Osteocyte (in vitro differentiated cells): ENCODE measurements around the gene DFFB. TPM values are rescaled to one million over a fixed set of nuclear protein-coding genes. Genes with fewer than 3 reads are reported as not detected.

Experiments
- DNase-seq: peaks from one replicate; pipeline ENCODE4 v3.0.0; 2021; ENCODE audit warnings: mixed read lengths; ENCODE audit not compliant: unreplicated experiment; ENCODE audit errors: extremely low spot score
- H3K27ac Mint-ChIP-seq: one replicate; pipeline ENCODE4 v1.8.0; 2021; ENCODE audit warnings: mild to moderate bottlenecking, mixed read lengths; ENCODE audit not compliant: unreplicated experiment
- H3K27me3 Mint-ChIP-seq: one replicate; pipeline ENCODE4 v1.8.0; 2021; ENCODE audit warnings: mixed read lengths; ENCODE audit not compliant: unreplicated experiment
- H3K36me3 Mint-ChIP-seq: one replicate; pipeline ENCODE4 v1.8.0; 2021; ENCODE audit warnings: mixed read lengths; ENCODE audit not compliant: unreplicated experiment
- H3K4me1 Mint-ChIP-seq: one replicate; pipeline ENCODE4 v1.8.0; 2021; ENCODE audit warnings: mixed read lengths; ENCODE audit not compliant: unreplicated experiment
- H3K4me3 Mint-ChIP-seq: one replicate; pipeline ENCODE4 v1.8.0; 2021; ENCODE audit warnings: mild to moderate bottlenecking, moderate library complexity, mixed read lengths; ENCODE audit not compliant: unreplicated experiment
- H3K9me3 Mint-ChIP-seq: one replicate; pipeline ENCODE4 v1.8.0; 2021; ENCODE audit warnings: mixed read lengths; ENCODE audit not compliant: unreplicated experiment
- total RNA-seq: library from RNA; stranded (reverse); gene quantifications from 2 replicates; pipeline ENCODE4 v1.2.1, GENCODE V29; 2021
- TF ChIP-seq, protein P1 (sequence below): fragments of 200-600 bp; sonication (generic); IDR thresholded peaks from 2 replicates; pipeline ENCODE4 v1.5.0; 2021; ENCODE audit warnings: antibody characterized with exemption, mild to moderate bottlenecking, moderate library complexity

Gene DFFB
- total RNA-seq, 1 donor from 2014 or later = 11.0 TPM

DNA sequence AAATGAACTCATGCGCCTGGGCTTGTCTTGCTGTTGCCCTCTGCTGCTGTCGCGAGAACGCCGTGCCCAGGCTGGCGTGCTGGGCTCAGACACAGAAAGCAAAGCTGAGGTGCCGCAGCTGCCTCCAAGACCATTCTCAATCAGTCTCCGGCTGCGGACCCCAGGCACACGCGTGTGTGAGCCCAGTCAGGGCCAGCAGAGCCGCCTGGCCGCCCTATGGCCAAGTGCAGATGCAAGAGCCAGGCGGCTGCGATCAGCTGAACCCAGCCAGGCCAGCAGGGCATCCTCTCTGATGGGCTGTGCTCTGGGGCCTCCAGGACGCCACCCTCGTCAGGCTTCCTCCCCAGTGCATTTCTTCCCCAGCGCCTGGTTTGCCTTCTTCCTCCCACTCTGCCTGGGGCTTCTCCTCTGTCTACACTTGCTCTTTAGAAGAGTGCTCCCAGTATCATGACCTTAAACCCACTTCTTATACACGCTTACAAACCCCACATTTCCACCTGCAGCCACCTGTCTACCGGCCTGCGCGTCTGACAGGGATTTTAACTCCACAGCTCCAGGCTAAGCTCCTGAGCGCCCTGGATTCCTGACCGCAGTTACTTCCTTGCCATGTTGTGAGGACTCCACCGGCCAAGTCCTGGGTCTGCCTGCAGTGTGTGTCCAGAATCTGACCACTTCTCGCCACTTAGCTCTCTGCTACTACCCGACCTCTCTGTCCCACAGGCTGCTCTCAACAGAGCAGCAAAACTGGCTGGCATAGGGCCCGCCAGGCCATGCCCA lies 39.3 kb upstream of the DFFB start:
- DNase-seq = no peak
- Mint-ChIP-seq H3K27me3 (no peaks in the 10 kb centered on the region), H3K27ac (no peak overlapping the region), H3K4me3 (no peak overlapping the region), H3K9me3 (no peaks in the 10 kb centered on the region), H3K36me3 (peaks cover 34% of the 10 kb centered on the region), H3K4me1 (peaks cover 16% of the 10 kb centered on the region)
- TF ChIP-seq, protein P1, sequence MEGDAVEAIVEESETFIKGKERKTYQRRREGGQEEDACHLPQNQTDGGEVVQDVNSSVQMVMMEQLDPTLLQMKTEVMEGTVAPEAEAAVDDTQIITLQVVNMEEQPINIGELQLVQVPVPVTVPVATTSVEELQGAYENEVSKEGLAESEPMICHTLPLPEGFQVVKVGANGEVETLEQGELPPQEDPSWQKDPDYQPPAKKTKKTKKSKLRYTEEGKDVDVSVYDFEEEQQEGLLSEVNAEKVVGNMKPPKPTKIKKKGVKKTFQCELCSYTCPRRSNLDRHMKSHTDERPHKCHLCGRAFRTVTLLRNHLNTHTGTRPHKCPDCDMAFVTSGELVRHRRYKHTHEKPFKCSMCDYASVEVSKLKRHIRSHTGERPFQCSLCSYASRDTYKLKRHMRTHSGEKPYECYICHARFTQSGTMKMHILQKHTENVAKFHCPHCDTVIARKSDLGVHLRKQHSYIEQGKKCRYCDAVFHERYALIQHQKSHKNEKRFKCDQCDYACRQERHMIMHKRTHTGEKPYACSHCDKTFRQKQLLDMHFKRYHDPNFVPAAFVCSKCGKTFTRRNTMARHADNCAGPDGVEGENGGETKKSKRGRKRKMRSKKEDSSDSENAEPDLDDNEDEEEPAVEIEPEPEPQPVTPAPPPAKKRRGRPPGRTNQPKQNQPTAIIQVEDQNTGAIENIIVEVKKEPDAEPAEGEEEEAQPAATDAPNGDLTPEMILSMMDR = no peak

DNA sequence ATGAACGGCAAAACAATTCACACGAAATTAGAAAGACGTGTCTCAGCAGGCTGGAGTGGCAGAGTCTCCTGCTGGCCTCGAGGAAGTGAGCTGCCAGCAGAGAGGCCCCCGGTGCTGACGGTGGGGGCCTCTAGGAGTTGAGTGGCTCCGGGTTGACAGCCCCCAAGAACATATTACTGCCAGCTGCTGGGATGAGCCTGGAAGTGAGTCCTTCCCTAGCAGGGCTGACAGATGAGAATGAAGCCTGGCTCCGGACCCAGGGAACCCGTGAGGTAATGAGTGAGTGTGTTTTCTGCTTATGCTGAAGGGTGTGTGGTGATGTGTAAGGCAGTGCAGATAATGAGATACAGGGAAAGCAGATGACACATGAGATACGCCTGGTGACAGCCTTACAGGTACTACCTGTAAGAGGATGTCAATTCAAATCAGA lies 37.5 kb upstream of the DFFB start:
- peak overlapping the region; percentile 62 for H3K27ac Mint-ChIP-seq
- no peak overlapping the region for H3K4me3 Mint-ChIP-seq
- no peaks in the 10 kb centered on the region for H3K9me3 Mint-ChIP-seq
- H3K27me3 Mint-ChIP-seq = no peaks in the 10 kb centered on the region
- H3K4me1 Mint-ChIP-seq = peaks cover 16% of the 10 kb centered on the region
- H3K36me3 Mint-ChIP-seq = peaks cover 43% of the 10 kb centered on the region
- no peak for DNase-seq
- TF ChIP-seq, protein P1 = no peak

DNA sequence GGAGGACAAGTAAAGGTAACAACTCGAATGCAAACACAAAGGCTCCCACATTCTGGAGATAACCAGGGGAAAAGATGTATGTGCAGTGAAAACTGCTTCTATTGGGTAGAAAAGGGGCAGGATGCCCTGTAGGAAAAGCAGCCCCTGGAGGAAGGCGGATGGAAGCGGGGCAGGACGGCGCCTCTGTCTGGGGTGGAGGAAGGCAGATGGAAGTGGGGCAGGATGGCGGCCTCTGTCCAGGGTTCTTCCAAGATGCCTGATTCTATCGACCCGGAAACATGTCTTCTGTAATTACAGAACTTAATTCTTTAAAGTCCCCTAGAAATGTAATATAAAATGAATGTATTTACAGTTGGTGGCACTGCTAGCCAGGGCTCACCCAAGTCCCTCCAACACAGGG lies 37.0 kb upstream of the DFFB start:
- H3K4me3 Mint-ChIP-seq = no peak overlapping the region
- no peaks in the 10 kb centered on the region for H3K27me3 Mint-ChIP-seq
- H3K4me1 Mint-ChIP-seq = peaks cover 16% of the 10 kb centered on the region
- TF ChIP-seq, protein P1 = no peak
- peaks cover 40% of the 10 kb centered on the region for H3K36me3 Mint-ChIP-seq
- H3K9me3 Mint-ChIP-seq = no peaks in the 10 kb centered on the region
- DNase-seq = no peak
- H3K27ac Mint-ChIP-seq = no peak overlapping the region

DNA sequence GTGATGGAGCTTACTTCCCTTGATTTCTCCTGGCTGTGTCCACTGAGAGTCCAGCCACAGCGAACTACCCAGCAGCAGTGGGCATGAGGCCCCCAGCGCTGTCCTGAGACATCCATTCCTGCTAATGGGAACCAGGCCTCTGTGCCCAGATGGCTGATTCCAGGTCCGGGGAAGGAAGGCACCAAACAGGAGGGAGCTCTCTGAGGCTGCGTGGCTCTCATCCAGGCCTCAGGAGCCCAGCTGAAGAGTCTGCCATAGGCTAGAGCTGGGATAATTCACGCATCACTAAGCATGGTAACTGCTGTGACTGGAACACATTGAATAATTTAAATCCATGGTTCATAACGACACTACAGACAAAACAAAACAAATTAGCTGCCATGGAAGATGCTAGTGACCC lies 36.3 kb upstream of the DFFB start:
- Mint-ChIP-seq H3K36me3 (peaks cover 45% of the 10 kb centered on the region), H3K27me3 (no peaks in the 10 kb centered on the region), H3K9me3 (no peaks in the 10 kb centered on the region), H3K4me1 (peaks cover 16% of the 10 kb centered on the region), H3K27ac (no peak overlapping the region), H3K4me3 (no peak overlapping the region)
- DNase-seq = no peak
- TF ChIP-seq, protein P1 = no peak

DNA sequence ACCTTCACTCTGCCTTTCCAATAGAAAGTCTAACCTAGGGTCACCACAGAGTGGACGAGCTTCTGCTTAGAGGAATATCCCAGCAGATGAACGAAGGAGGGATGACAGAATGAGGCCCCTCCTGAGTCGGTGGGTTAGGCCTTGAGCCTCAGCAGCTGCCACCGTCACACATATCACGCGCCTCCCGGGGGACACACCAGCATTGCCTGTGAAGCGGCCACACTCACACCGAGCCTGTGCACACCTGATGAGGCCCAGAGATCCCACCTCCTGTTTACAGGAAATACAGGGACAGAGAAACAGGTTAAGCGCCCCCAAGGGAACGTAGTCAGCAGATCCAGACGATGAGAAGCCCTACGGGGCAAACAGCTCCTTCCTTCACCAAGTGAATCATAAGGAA lies 35.8 kb upstream of the DFFB start:
- peaks cover 44% of the 10 kb centered on the region for H3K36me3 Mint-ChIP-seq
- no peak overlapping the region for H3K4me3 Mint-ChIP-seq
- H3K27me3 Mint-ChIP-seq = no peaks in the 10 kb centered on the region
- no peak overlapping the region for H3K27ac Mint-ChIP-seq
- TF ChIP-seq, protein P1 = no peak
- H3K4me1 Mint-ChIP-seq = peaks cover 16% of the 10 kb centered on the region
- no peak for DNase-seq
- no peaks in the 10 kb centered on the region for H3K9me3 Mint-ChIP-seq
